SK-N-MC (cell line): ENCODE data around the gene DCP1A.
"Not testable (repeated sequence)": the region's sequence is repeated elsewhere in the genome, so short reads cannot be mapped to it uniquely, and the experiment has no call there.

Experiments
- DNase-seq: peaks from one replicate; pipeline ENCODE4 v3.0.0-alpha.2; 2011; ENCODE audit warnings: low read depth, low spot score
- H3K27ac ChIP-seq: fragments of 200-600 bp; sonication (generic); 2 replicates; pipeline ENCODE4 v1.5.1; 2016; ENCODE audit warnings: mixed run types
- H3K36me3 ChIP-seq: fragments of 200-600 bp; sonication (generic); 2 replicates; pipeline ENCODE4 v1.6.1; 2017; ENCODE audit warnings: antibody characterized with exemption, low read length, mixed read lengths; ENCODE audit not compliant: insufficient read depth
- H3K4me3 ChIP-seq: fragments of 200-600 bp; sonication (generic); 2 replicates; pipeline ENCODE4 v1.5.1; 2016
- H3K9ac ChIP-seq: fragments of 200-600 bp; sonication (generic); 2 replicates; pipeline ENCODE4 v1.8.0; 2017; ENCODE audit warnings: mixed run types, mixed read lengths; ENCODE audit not compliant: insufficient read length
- H3K9me3 ChIP-seq: fragments of 200-600 bp; sonication (generic); 2 replicates; pipeline ENCODE4 v1.6.1; 2017; ENCODE audit warnings: low read depth, mild to moderate bottlenecking, antibody characterized with exemption, low read length, moderate library complexity, mixed read lengths
- EZH2 ChIP-seq: fragments of 200-600 bp; sonication (generic); IDR thresholded peaks from one replicate; pipeline ENCODE4 v1.6.1; 2017; ENCODE audit warnings: antibody characterized with exemption
- FOXP2 ChIP-seq: optimal IDR thresholded peaks from 2 replicates; pipeline ENCODE3; 2011; ENCODE audit warnings: mild to moderate bottlenecking, moderate library complexity; ENCODE audit not compliant: insufficient read depth; ENCODE audit errors: extremely low read length, control extremely low read depth
- POLR2AphosphoS5 ChIP-seq: IDR thresholded peaks from 2 replicates; pipeline ENCODE4 v1.6.1; 2012; ENCODE audit warnings: mild to moderate bottlenecking, low read depth, low read length, borderline replicate concordance

DCP1A gene

GRCh38 chr3:53361852-53362251, 14.5 kb upstream of the DCP1A start:
- no peaks in the 10 kb centered on the region for H3K36me3 ChIP-seq
- TF ChIP-seq FOXP2 (no peak), EZH2 (no peak), POLR2AphosphoS5 (no peak)
- no peak overlapping the region for H3K27ac ChIP-seq
- DNase-seq: no peak
- no peak overlapping the region for H3K4me3 ChIP-seq
- H3K9me3 ChIP-seq: no peaks in the 10 kb centered on the region
- H3K9ac ChIP-seq: no peak overlapping the region

GRCh38 chr3:53357458-53357857, 10.1 kb upstream of the DCP1A start:
- TF ChIP-seq POLR2AphosphoS5: no peak
- no peak for TF ChIP-seq FOXP2
- TF ChIP-seq EZH2: no peak
- H3K27ac ChIP-seq: peak overlapping the region; percentile 46; the same call in 1 of the 2 replicates
- no peak overlapping the region for H3K4me3 ChIP-seq
- no peak for DNase-seq
- no peaks in the 10 kb centered on the region for H3K36me3 ChIP-seq
- no peak overlapping the region for H3K9ac ChIP-seq
- no peaks in the 10 kb centered on the region for H3K9me3 ChIP-seq

GRCh38 chr3:53354945-53355498, 7.7 kb upstream of the DCP1A start:
- DNase-seq: no peak
- H3K27ac ChIP-seq: no peak overlapping the region

GRCh38 chr3:53353202-53353601, 5.9 kb upstream of the DCP1A start:
- Histone ChIP-seq H3K27ac (no peak overlapping the region), H3K4me3 (no peak overlapping the region), H3K9me3 (no peaks in the 10 kb centered on the region), H3K9ac (no peak overlapping the region), H3K36me3 (no peaks in the 10 kb centered on the region)
- TF ChIP-seq EZH2 (no peak), FOXP2 (no peak), POLR2AphosphoS5 (no peak)
- no peak for DNase-seq

More at GRCh38 chr3:53354945-53355498, 7.7 kb upstream of the DCP1A start:
- Histone ChIP-seq H3K9me3 (no peaks in the 10 kb centered on the region), H3K9ac (no peak overlapping the region), H3K36me3 (no peaks in the 10 kb centered on the region), H3K4me3 (no peak overlapping the region)
- no peak for TF ChIP-seq FOXP2
- no peak for TF ChIP-seq POLR2AphosphoS5
- TF ChIP-seq EZH2: no peak

- DNase-seq: no peak
- no peak overlapping the region for H3K27ac ChIP-seq
Measured at GRCh38 chr3:53350652-53351051, 3.3 kb upstream of the DCP1A start.

GRCh38 chr3:53348118-53348517, 775 bp upstream of the DCP1A start:
- H3K9me3 ChIP-seq, H3K36me3 ChIP-seq, DNase-seq: not testable (repeated sequence)
- peak overlapping the region; percentile 83; the same call in 1 of the 2 replicates for H3K27ac ChIP-seq
- peak overlapping the region; percentile 87 for H3K9ac ChIP-seq
- H3K4me3 ChIP-seq: peak overlapping the region; percentile 89

More at GRCh38 chr3:53350652-53351051, 3.3 kb upstream of the DCP1A start:
- Histone ChIP-seq H3K9me3 (no peaks in the 10 kb centered on the region), H3K9ac (no peak overlapping the region), H3K4me3 (no peak overlapping the region), H3K36me3 (no peaks in the 10 kb centered on the region)
- TF ChIP-seq EZH2: no peak
- TF ChIP-seq POLR2AphosphoS5: no peak
- TF ChIP-seq FOXP2: no peak

- DNase-seq: no peak
- no peak overlapping the region; the same call in 1 of the 2 replicates for H3K27ac ChIP-seq
- peak overlapping the region; percentile 88 for H3K9ac ChIP-seq
- peak overlapping the region; percentile 89 for H3K4me3 ChIP-seq
- no peak for TF ChIP-seq EZH2
- TF ChIP-seq POLR2AphosphoS5: no peak
- TF ChIP-seq FOXP2: no peak
- no peaks in the 10 kb centered on the region for H3K9me3 ChIP-seq
- peaks cover 8% of the 10 kb centered on the region; the same call in 1 of the 2 replicates for H3K36me3 ChIP-seq
Measured at GRCh38 chr3:53346922-53347260, 452 bp downstream of the DCP1A start.

- Histone ChIP-seq H3K36me3 (peaks cover 8% of the 10 kb centered on the region; the same call in 1 of the 2 replicates), H3K4me3 (peak overlapping the region; percentile 89), H3K9ac (peak overlapping the region; percentile 88), H3K9me3 (no peaks in the 10 kb centered on the region), H3K27ac (no peak overlapping the region)
- DNase-seq: no peak
- TF ChIP-seq POLR2AphosphoS5 (no peak), EZH2 (no peak), FOXP2 (no peak)
Measured at GRCh38 chr3:53346514-53346913, 829 bp downstream of the DCP1A start.

GRCh38 chr3:53342353-53342752, 5.0 kb downstream of the DCP1A start:
- Histone ChIP-seq H3K9me3 (no peaks in the 10 kb centered on the region), H3K36me3 (peaks cover 16% of the 10 kb centered on the region; the same call in 1 of the 2 replicates), H3K4me3 (no peak overlapping the region), H3K9ac (no peak overlapping the region), H3K27ac (no peak overlapping the region)
- no peak for DNase-seq
- TF ChIP-seq POLR2AphosphoS5: no peak
- no peak for TF ChIP-seq EZH2
- no peak for TF ChIP-seq FOXP2
